Keratinocyte (primary cell): ENCODE data around the gene ERC1. TPM values are rescaled to one million over a fixed set of nuclear protein-coding genes. Genes with fewer than 3 reads are reported as not detected.

Experiments
- DNase-seq: peaks from one replicate; pipeline ENCODE4 v3.0.0-alpha.2; 2011; ENCODE audit warnings: low read depth, missing footprints, low spot score
- FAIRE-seq: peaks from 2 replicates; lab custom pipeline; 2011; peaks lifted over from hg19 to GRCh38; lab: Jason Lieb, UNC
- H2AFZ ChIP-seq: 2 replicates; pipeline ENCODE4 v1.6.0; 2012; ENCODE audit warnings: low read length, control low read depth, inconsistent platforms; ENCODE audit not compliant: control insufficient read depth
- H3K27ac ChIP-seq: 2 replicates; pipeline ENCODE4 v1.5.1; 2011; ENCODE audit warnings: low read length; ENCODE audit not compliant: control insufficient read depth, insufficient read depth
- H3K27me3 ChIP-seq: 3 replicates; pipeline ENCODE4 v1.6.0; 2011; ENCODE audit warnings: low read length; ENCODE audit not compliant: control insufficient read depth, insufficient read depth; ENCODE audit errors: extremely low read depth
- H3K36me3 ChIP-seq, 2 experiments: 2 replicates in 1 of 2; 3 replicates in 1 of 2; pipeline ENCODE4 v1.5.1; 2011; ENCODE audit warnings: low read length in 2 of 2, mild to moderate bottlenecking in 1 of 2; ENCODE audit not compliant: control insufficient read depth in 2 of 2, insufficient read depth in 2 of 2; ENCODE audit errors: extremely low read depth in 1 of 2
- H3K4me1 ChIP-seq: 3 replicates; pipeline ENCODE4 v1.5.1; 2011; ENCODE audit warnings: low read length; ENCODE audit not compliant: control insufficient read depth, insufficient read depth; ENCODE audit errors: extremely low read depth
- H3K4me2 ChIP-seq: 3 replicates; pipeline ENCODE4 v1.6.0; 2011; ENCODE audit warnings: low read depth, low read length; ENCODE audit not compliant: control insufficient read depth, insufficient read depth; ENCODE audit errors: extremely low read depth
- H3K4me3 ChIP-seq, 3 experiments: fragments of 200-600 bp in 1 of 3; sonication (generic) in 1 of 3; 2 replicates in 2 of 3; 3 replicates in 1 of 3; pipeline ENCODE4 v1.5.1; 2011 to 2016; ENCODE audit warnings: low read length in 3 of 3, mild to moderate bottlenecking in 3 of 3, control low read depth in 2 of 3, inconsistent platforms in 1 of 3, low read depth in 1 of 3, mixed read lengths in 1 of 3, mixed run types in 1 of 3, moderate library complexity in 1 of 3; ENCODE audit not compliant: control insufficient read depth in 2 of 3, insufficient read depth in 2 of 3; ENCODE audit errors: extremely low read depth in 1 of 3
- H3K79me2 ChIP-seq: 2 replicates; pipeline ENCODE4 v1.6.0; 2012; ENCODE audit warnings: low read length; ENCODE audit not compliant: control insufficient read depth, insufficient read depth
- H3K9ac ChIP-seq: 3 replicates; pipeline ENCODE4 v1.6.0; 2011; ENCODE audit warnings: low read length; ENCODE audit not compliant: control insufficient read depth, insufficient read depth; ENCODE audit errors: extremely low read depth
- H3K9me1 ChIP-seq: 3 replicates; pipeline ENCODE4 v1.6.0; 2011; ENCODE audit warnings: low read length; ENCODE audit not compliant: control insufficient read depth, insufficient read depth; ENCODE audit errors: extremely low read depth
- H3K9me3 ChIP-seq: 2 replicates; pipeline ENCODE4 v1.5.1; 2012; ENCODE audit warnings: low read depth, low read length; ENCODE audit not compliant: control insufficient read depth
- H4K20me1 ChIP-seq: 3 replicates; pipeline ENCODE4 v1.6.0; 2011; ENCODE audit warnings: low read length; ENCODE audit not compliant: control insufficient read depth, insufficient read depth; ENCODE audit errors: extremely low read depth
- CTCF ChIP-seq, 3 experiments: IDR thresholded peaks in 1 of 3; conservative IDR thresholded peaks in 1 of 3; optimal IDR thresholded peaks in 1 of 3; 2 replicates in 2 of 3; 3 replicates in 1 of 3; pipeline versions ENCODE3 to v1.5.1; 2011; ENCODE audit warnings: low read length in 3 of 3, mild to moderate bottlenecking in 3 of 3, moderate library complexity in 2 of 3, control low read depth in 1 of 3, inconsistent platforms in 1 of 3; ENCODE audit not compliant: insufficient read depth in 2 of 3; ENCODE audit errors: extremely low read depth in 1 of 3
- EZH2 ChIP-seq: IDR thresholded peaks from one replicate; pipeline ENCODE4 v1.6.1; 2012; ENCODE audit warnings: inconsistent platforms, mild to moderate bottlenecking, low read length, moderate library complexity
- dilution Hi-C: fragments of 300-500 bp; cut with MboI; formaldehyde crosslinking; loops from one replicate; pipeline ENCODE4 v1.7.0; 2020; ENCODE audit warnings: low sequenced_read_pairs; ENCODE audit not compliant: extremely low pct_ligation_motif_present
- polyA plus RNA-seq, 5 experiments: library from polyadenylated mRNA; depleted of rRNA in 3 of 5; stranded (reverse) in 3 of 5; stranded (forward) in 1 of 5; unstranded in 1 of 5; fragments of >200 nt; gene quantifications; 1 replicate in 1 of 5; 2 replicates in 3 of 5; 3 replicates in 1 of 5; pipeline versions ENCODE4 v1.2.1 to v1.2.3, GENCODE V29; 2011 to 2012; ENCODE audit warnings: missing spikeins in 2 of 5, low read depth in 1 of 5, low replicate concordance in 1 of 5

ERC1 gene
- polyA plus RNA-seq, 1 donor (not counting 4 experiments of a cell fraction or from before 2014, with no cell fraction given): 16.1 TPM

- dilution Hi-C loops: no loop called here
- no peak overlapping the region for H3K27ac ChIP-seq
These were observed 255.6 kb downstream of the ERC1 start for GRCh38 chr12:1246637-1247036.

GRCh38 chr12:1250641-1251040 lies 259.6 kb downstream of the ERC1 start:
- no peaks in the 10 kb centered on the region for H4K20me1 ChIP-seq
- H3K4me2 ChIP-seq: no peak overlapping the region
- H3K27ac ChIP-seq: no peak overlapping the region
- dilution Hi-C loops: no loop called here
- FAIRE-seq (no peak), DNase-seq (no peak)
- H3K9me1 ChIP-seq: no peaks in the 10 kb centered on the region
- no peaks in the 10 kb centered on the region for H3K79me2 ChIP-seq
- no peaks in the 10 kb centered on the region for H3K36me3 ChIP-seq
- H3K9ac ChIP-seq: no peak overlapping the region
- H3K27me3 ChIP-seq: no peaks in the 10 kb centered on the region
- no peak overlapping the region for H2AFZ ChIP-seq
- TF ChIP-seq CTCF (optimal IDR thresholded peaks at IDR 0.05 in 1 of 3, IDR thresholded peaks at IDR 0.05 in 1 of 3, conservative IDR thresholded peaks at IDR 0.05 in 1 of 3; ENCODE audit: extremely low read depth in 1 of 3, insufficient read depth in 2 of 3, low read length in 3 of 3) (no peak), EZH2 (no peak)
- peaks cover 10% of the 10 kb centered on the region for H3K4me1 ChIP-seq
- no peaks in the 10 kb centered on the region for H3K9me3 ChIP-seq
- no peak overlapping the region for H3K4me3 ChIP-seq

More at GRCh38 chr12:1246637-1247036, 255.6 kb downstream of the ERC1 start:
- FAIRE-seq (no peak), DNase-seq (no peak)
- no peaks in the 10 kb centered on the region for H3K9me3 ChIP-seq
- TF ChIP-seq EZH2 (no peak), CTCF (optimal IDR thresholded peaks at IDR 0.05 in 1 of 3, IDR thresholded peaks at IDR 0.05 in 1 of 3, conservative IDR thresholded peaks at IDR 0.05 in 1 of 3; ENCODE audit: extremely low read depth in 1 of 3, insufficient read depth in 2 of 3, low read length in 3 of 3) (no peak)
- no peaks in the 10 kb centered on the region for H4K20me1 ChIP-seq
- no peak overlapping the region for H3K4me2 ChIP-seq
- H3K9ac ChIP-seq: no peak overlapping the region
- H3K27me3 ChIP-seq: no peaks in the 10 kb centered on the region
- no peaks in the 10 kb centered on the region for H3K36me3 ChIP-seq
- H2AFZ ChIP-seq: no peak overlapping the region
- H3K4me1 ChIP-seq: peaks cover 10% of the 10 kb centered on the region
- no peak overlapping the region for H3K4me3 ChIP-seq
- H3K9me1 ChIP-seq: no peaks in the 10 kb centered on the region
- H3K79me2 ChIP-seq: no peaks in the 10 kb centered on the region
